ENCODE results near the gene FN3K. TPM values are rescaled to one million over a fixed set of nuclear protein-coding genes. Genes with fewer than 3 reads are reported as not detected.

FN3K gene
- total and polyA plus RNA-seq, 2 of the 8 experiments (the other 6 are each of a cell fraction or from before 2014, with no cell fraction given) = 0.88 to 14.2 TPM

DNA sequence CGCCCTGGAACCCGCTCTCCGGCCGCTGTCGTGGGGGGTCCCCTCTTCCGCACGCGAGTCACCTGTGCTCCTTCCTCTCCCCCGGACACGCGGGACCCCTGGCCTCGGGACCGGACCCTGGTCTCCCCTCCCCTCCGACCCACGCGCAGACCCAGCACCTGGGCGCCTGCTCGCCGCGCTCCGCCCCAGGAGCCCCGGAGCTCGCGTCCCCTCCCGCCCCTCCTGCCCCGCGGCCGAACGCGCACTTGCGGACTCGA, 37.7 kb upstream of the FN3K start:
- Histone ChIP-seq H3K14ac (ENCODE audit: insufficient read length) (no peak overlapping the region), H3K9me3 (ENCODE audit: insufficient read depth in 2 of 2, low read depth in 1 of 2, low read length in 1 of 2) (no peaks in the 10 kb centered on the region), H3K27ac (ENCODE audit: low read depth, low read length) (no peak overlapping the region), H2BK12ac (ENCODE audit: low read depth, low read length) (no peak overlapping the region), H3K4me1 (replicated peaks in 1 of 4; ENCODE audit: control insufficient read depth in 3 of 4, insufficient read depth in 4 of 4, low read length in 3 of 4) (peaks cover 0 to 11% (median 6%) of the 10 kb centered on the region in 4 experiments; a peak in 4 of 7 replicates), H3K27me3 (replicated peaks in 1 of 4; ENCODE audit: control insufficient read depth in 3 of 4, extremely low read depth in 1 of 4, insufficient read depth in 3 of 4, low read length in 3 of 4) (peaks cover 16 to 34% (median 24%) of the 10 kb centered on the region in 4 experiments), H2BK20ac (ENCODE audit: low read length) (no peak overlapping the region), H2AFZ (ENCODE audit: low read length) (no peak overlapping the region), H4K20me1 (replicated peaks in 1 of 2; ENCODE audit: control insufficient read depth in 1 of 2, insufficient read depth in 2 of 2, low read length in 2 of 2) (peaks cover 0 to 9% of the 10 kb centered on the region in 2 experiments), H2AK5ac (ENCODE audit: low read depth, low read length) (no peak overlapping the region), H4K5ac (ENCODE audit: insufficient read length, low read depth, low read length) (no peak overlapping the region), H3K4me2 (ENCODE audit: insufficient read depth in 1 of 2, low read depth in 2 of 2, low read length in 2 of 2) (peak overlapping the region; percentile 71 to 83), H3K23ac (ENCODE audit: insufficient read length) (no peak overlapping the region), H4K8ac (ENCODE audit: extremely low read depth, insufficient read depth, low read length) (no peak overlapping the region; the same call in 1 of the 2 replicates), H4K91ac (replicated peaks; ENCODE audit: insufficient read length, low read length) (no peak overlapping the region), H3K36me3 (ENCODE audit: control insufficient read depth in 2 of 4, insufficient read depth in 4 of 4, low read length in 3 of 4) (no peaks in the 10 kb centered on the region; a peak in 1 of 8 replicates), H2BK120ac (replicated peaks; ENCODE audit: low read depth, low read length) (no peak overlapping the region), H3K18ac (ENCODE audit: extremely low read depth, low read length) (no peak overlapping the region), H3K9ac (replicated peaks in 1 of 4; ENCODE audit: extremely low read depth in 1 of 4, low read depth in 3 of 4, low read length in 3 of 4) (no peak overlapping the region), H3K56ac (replicated peaks; ENCODE audit: insufficient read length, low read depth, low read length) (no peak overlapping the region), H3K79me1 (ENCODE audit: low read depth, low read length) (no peaks in the 10 kb centered on the region), H2BK5ac (ENCODE audit: low read depth, low read length) (no peak overlapping the region), H3K4ac (replicated peaks; ENCODE audit: insufficient read length, low read depth, low read length) (no peak overlapping the region), H3K4me3 (ENCODE audit: extremely low read depth in 1 of 4, insufficient read depth in 2 of 4, low read depth in 3 of 4, low read length in 4 of 4) (peak overlapping the region; percentile 24 to 66 (median 28); a peak in 7 of 8 replicates), H3K23me2 (ENCODE audit: low read depth, low read length) (peaks cover 8% of the 10 kb centered on the region; the same call in 1 of the 2 replicates), H3K79me2 (ENCODE audit: control insufficient read depth in 1 of 2, insufficient read depth in 2 of 2, low read length in 2 of 2) (no peaks in the 10 kb centered on the region), H2BK15ac (ENCODE audit: low read length) (no peak overlapping the region)
- FAIRE-seq (no peak), DNase-seq (ENCODE audit: low read depth in 1 of 2, low spot score in 2 of 2) (no peak)
- POLR2A ChIA-PET (ENCODE audit: partially characterized antibody) = interaction anchor here (1.0 to 1.3 kb wide), 3 partner anchors 12 to 57 kb away, joined by 3 to 5 read pairs (median 4); partner anchors contain the start of gene FN3KRP
- 13% methylated on average over 5 of the region's 32 CpGs; no CpG with 5 or more reads in 1 of the 2 experiments for WGBS, 2 experiments (ENCODE audit: extremely low coverage in 1 of 2, insufficient coverage in 1 of 2, insufficient read length in 1 of 2, insufficient replicate concordance in 2 of 2, low coverage in 1 of 2, low lambda C conversion rate in 2 of 2, missing lambda C conversion rate in 1 of 2)
- TF ChIP-seq SRF (IDR thresholded peaks at IDR 0.05; ENCODE audit: low read depth, low read length) (no peak), EZH2 (IDR thresholded peaks at IDR 0.05; ENCODE audit: low read depth, low read length, severe bottlenecking) (peak; percentile 24), EGR1 (IDR thresholded peaks at IDR 0.05; ENCODE audit: borderline replicate concordance, low read depth, low read length) (no peak), HDAC6 (IDR thresholded peaks at IDR 0.05; ENCODE audit: low read depth, low read length) (no peak), KDM4A (IDR thresholded peaks at IDR 0.05; ENCODE audit: low read depth, low read length, severe bottlenecking) (peak; percentile 69)
- CTCF ChIA-PET (ENCODE audit: partially characterized antibody) = interaction anchor here (1.0 kb wide), 1 partner anchor 9 kb away, joined by 4 read pairs; no protein-coding TSS in a partner anchor

Measured in H1 (cell line).